AG09319 (cell line): ENCODE results near the gene ARF1.

Source experiments
- DNase-seq: peaks from one replicate; pipeline ENCODE4 v3.0.0-alpha.2; 2010; ENCODE audit warnings: low read depth; ENCODE audit errors: extremely low read depth
- CTCF ChIP-seq: IDR thresholded peaks from 2 replicates; pipeline ENCODE4 v1.5.1; 2011; ENCODE audit warnings: low read depth, mild to moderate bottlenecking, inconsistent platforms, low read length, moderate library complexity

ARF1 gene

GRCh38 chr1:228062812-228063211 is 19.7 kb upstream of the ARF1 start:
- no peak for DNase-seq
- no peak for TF ChIP-seq CTCF

- TF ChIP-seq CTCF: no peak
- no peak for DNase-seq
These were observed 19.0 kb upstream of the ARF1 start for GRCh38 chr1:228063251-228064191.

- DNase-seq: no peak
- no peak for TF ChIP-seq CTCF
These were observed 18.2 kb upstream of the ARF1 start for GRCh38 chr1:228064296-228064695.

GRCh38 chr1:228064741-228065542 is 17.6 kb upstream of the ARF1 start:
- DNase-seq: no peak
- TF ChIP-seq CTCF: no peak

- DNase-seq: no peak
- TF ChIP-seq CTCF: no peak
These were observed 16.8 kb upstream of the ARF1 start for GRCh38 chr1:228065543-228066347.

- no peak for TF ChIP-seq CTCF
- no peak for DNase-seq
These were observed 16.1 kb upstream of the ARF1 start for GRCh38 chr1:228066416-228066815.
